HEK293 (cell line): ENCODE results near the gene OR10P1.

Experiments used
- CTCF ChIA-PET: fragments of 350-600 bp; formaldehyde crosslinking; extraction: SDS; loops from one replicate; lab custom pipeline; 2021; ENCODE audit warnings: antibody characterized with exemption; lab: Yijun Ruan, JAX
- POLR2A ChIA-PET: fragments of 300-600 bp; formaldehyde crosslinking; extraction: SDS; loops from one replicate; lab custom pipeline; 2020; ENCODE audit warnings: antibody characterized with exemption, inconsistent platforms; lab: Yijun Ruan, JAX
- H3K27ac ChIP-seq: fragments of 200-500 bp; sonication (Bioruptor generic); 2 replicates; pipeline ENCODE4 v1.5.1; 2014; ENCODE audit warnings: low read depth, low read length, control low read depth, inconsistent platforms; ENCODE audit errors: extremely low read depth
- H3K36me3 ChIP-seq, 2 experiments: fragments of 200-500 bp in 1 of 2; sonication (Bioruptor generic) in 1 of 2; 1 replicate in 1 of 2; 2 replicates in 1 of 2; pipeline ENCODE4 v1.5.1; 2014 to 2017; ENCODE audit warnings: inconsistent platforms in 2 of 2, low read length in 2 of 2; ENCODE audit not compliant: control insufficient read depth in 2 of 2, insufficient read depth in 1 of 2
- H3K4me1 ChIP-seq: fragments of 200-500 bp; sonication (Bioruptor generic); 2 replicates; pipeline ENCODE4 v1.5.1; 2014; ENCODE audit warnings: mild to moderate bottlenecking, low read length, inconsistent platforms; ENCODE audit not compliant: control insufficient read depth, insufficient read depth
- H3K4me3 ChIP-seq: 2 replicates; pipeline ENCODE4 v1.5.1; 2011; ENCODE audit warnings: low read depth, mild to moderate bottlenecking, control low read depth, low read length, moderate library complexity
- H3K9me3 ChIP-seq: fragments of 200-500 bp; sonication (Bioruptor generic); 2 replicates; pipeline ENCODE4 v1.5.1; 2014; ENCODE audit warnings: low read depth, low read length, inconsistent platforms; ENCODE audit not compliant: control insufficient read depth, insufficient read depth
- GLI2 ChIP-seq: fragments of 450-650 bp; formaldehyde crosslinking; IDR thresholded peaks from 2 replicates; pipeline ENCODE4; 2017; ENCODE audit warnings: missing biosample characterization, missing genetic modification characterization, low read depth, borderline replicate concordance
- HOXD13 ChIP-seq: sonication (generic); formaldehyde crosslinking; IDR thresholded peaks from 2 replicates; pipeline ENCODE4 v1.8.0; 2022; ENCODE audit warnings: missing genetic modification reagents, borderline replicate concordance
- KLF10 ChIP-seq: fragments of 450-650 bp; IDR thresholded peaks from 2 replicates; pipeline ENCODE4 v1.5.1; 2018; ENCODE audit warnings: missing biosample characterization, mild to moderate bottlenecking, missing genetic modification characterization
- KLF9 ChIP-seq: fragments of 450-650 bp; formaldehyde crosslinking; IDR thresholded peaks from 2 replicates; pipeline ENCODE4 v1.5.1; 2016; ENCODE audit warnings: missing biosample characterization, missing genetic modification characterization, low read depth
- MEIS1 ChIP-seq: sonication (generic); formaldehyde crosslinking; IDR thresholded peaks from 2 replicates; pipeline ENCODE4 v1.8.1; 2022; ENCODE audit warnings: missing genetic modification reagents, mild to moderate bottlenecking, borderline replicate concordance
- MZF1 ChIP-seq: fragments of 450-650 bp; formaldehyde crosslinking; IDR thresholded peaks from 2 replicates; pipeline ENCODE4 v1.5.1; 2017; ENCODE audit warnings: missing biosample characterization, missing genetic modification characterization, borderline replicate concordance
- PRDM1 ChIP-seq: fragments of 450-650 bp; formaldehyde crosslinking; IDR thresholded peaks from 2 replicates; pipeline ENCODE4; 2016; ENCODE audit warnings: missing biosample characterization, missing genetic modification characterization
- TRIM28 ChIP-seq: IDR thresholded peaks from 2 replicates; pipeline ENCODE4 v1.6.1; 2011; ENCODE audit warnings: low read length, control low read depth, borderline replicate concordance
- ZNF155 ChIP-seq: fragments of 450-650 bp; formaldehyde crosslinking; IDR thresholded peaks from 2 replicates; pipeline ENCODE4 v1.5.1; 2016; ENCODE audit warnings: missing biosample characterization, missing genetic modification characterization
- ZNF16 ChIP-seq: fragments of 450-650 bp; formaldehyde crosslinking; IDR thresholded peaks from 2 replicates; pipeline ENCODE4 v1.5.1; 2016; ENCODE audit warnings: low read depth, missing biosample characterization, missing genetic modification characterization
- ZNF302 ChIP-seq: fragments of 450-650 bp; formaldehyde crosslinking; IDR thresholded peaks from 2 replicates; pipeline ENCODE4 v1.5.1; 2016; ENCODE audit warnings: missing biosample characterization, missing genetic modification characterization, low read depth
- ZNF311 ChIP-seq: fragments of 450-650 bp; formaldehyde crosslinking; IDR thresholded peaks from 2 replicates; pipeline ENCODE4 v1.5.1; 2017; ENCODE audit warnings: missing biosample characterization, missing genetic modification characterization, borderline replicate concordance
- ZNF350 ChIP-seq: fragments of 450-650 bp; formaldehyde crosslinking; IDR thresholded peaks from 2 replicates; pipeline ENCODE4 v1.5.0; 2017; ENCODE audit warnings: missing biosample characterization, mild to moderate bottlenecking, missing genetic modification characterization
- ZNF404 ChIP-seq: fragments of 450-650 bp; formaldehyde crosslinking; IDR thresholded peaks from 2 replicates; pipeline ENCODE4 v1.5.1; 2017; ENCODE audit warnings: missing biosample characterization, missing genetic modification characterization
- ZNF529 ChIP-seq: fragments of 450-650 bp; formaldehyde crosslinking; IDR thresholded peaks from 2 replicates; pipeline ENCODE4 v1.5.1; 2017; ENCODE audit warnings: missing genetic modification characterization, missing biosample characterization; ENCODE audit not compliant: insufficient replicate concordance
- ZNF544 ChIP-seq: fragments of 450-650 bp; formaldehyde crosslinking; IDR thresholded peaks from 2 replicates; pipeline ENCODE4 v1.5.0; 2017; ENCODE audit warnings: missing biosample characterization, missing genetic modification characterization
- ZNF623 ChIP-seq: fragments of 450-650 bp; formaldehyde crosslinking; IDR thresholded peaks from 2 replicates; pipeline ENCODE4 v1.5.1; 2016; ENCODE audit warnings: missing biosample characterization, missing genetic modification characterization
- ZNF654 ChIP-seq: fragments of 450-650 bp; formaldehyde crosslinking; IDR thresholded peaks from 2 replicates; pipeline ENCODE4 v1.5.1; 2016; ENCODE audit warnings: low read depth, missing biosample characterization, missing genetic modification characterization
- ZNF707 ChIP-seq: fragments of 450-650 bp; formaldehyde crosslinking; IDR thresholded peaks from 2 replicates; pipeline ENCODE4 v1.5.1; 2016; ENCODE audit warnings: missing biosample characterization, missing genetic modification characterization
- ZNF777 ChIP-seq: fragments of 450-650 bp; formaldehyde crosslinking; IDR thresholded peaks from 2 replicates; pipeline ENCODE4 v1.5.1; 2017; ENCODE audit warnings: missing biosample characterization, missing genetic modification characterization, borderline replicate concordance
- ZNF785 ChIP-seq: fragments of 450-650 bp; formaldehyde crosslinking; IDR thresholded peaks from 2 replicates; pipeline ENCODE4 v1.5.1; 2016; ENCODE audit warnings: missing biosample characterization, missing genetic modification characterization
- ZNF791 ChIP-seq: fragments of 450-650 bp; formaldehyde crosslinking; IDR thresholded peaks from 2 replicates; pipeline ENCODE4 v1.5.1; 2016; ENCODE audit warnings: missing biosample characterization, missing genetic modification characterization
- ZNF830 ChIP-seq: fragments of 450-650 bp; IDR thresholded peaks from 2 replicates; pipeline ENCODE4 v1.5.0; 2018; ENCODE audit warnings: missing biosample characterization, missing genetic modification characterization, low read depth, mild to moderate bottlenecking, moderate library complexity
- ZNF837 ChIP-seq: fragments of 450-650 bp; formaldehyde crosslinking; IDR thresholded peaks from 2 replicates; pipeline ENCODE4 v1.5.1; 2016; ENCODE audit warnings: missing biosample characterization, missing genetic modification characterization
- TF ChIP-seq, protein P1 (sequence below): fragments of 450-650 bp; formaldehyde crosslinking; conservative IDR thresholded peaks from 2 replicates; pipeline ENCODE4 v1.5.1; 2016; ENCODE audit warnings: low read depth, missing biosample characterization, missing genetic modification characterization

OR10P1 gene

DNA sequence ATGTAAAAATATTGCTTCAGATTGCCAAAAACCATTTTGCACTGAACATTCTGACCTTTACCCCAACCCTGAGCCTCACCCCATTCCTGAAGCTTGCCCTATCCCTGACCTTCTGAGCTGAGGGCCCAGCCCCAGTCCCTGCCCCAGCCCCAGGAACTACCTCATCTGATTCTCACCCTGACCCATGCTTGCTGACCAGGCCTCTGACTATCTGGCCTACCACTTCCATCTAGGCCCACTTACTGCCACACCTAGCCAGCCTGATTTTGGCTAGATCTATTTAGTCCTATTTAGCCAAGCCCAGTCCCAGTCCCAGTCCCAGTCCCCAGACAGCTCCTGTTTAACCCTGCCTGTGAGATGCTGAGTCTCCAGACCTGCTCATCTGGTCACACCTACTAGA is 33.6 kb downstream of the OR10P1 start (continued):
- TF ChIP-seq, protein P1, sequence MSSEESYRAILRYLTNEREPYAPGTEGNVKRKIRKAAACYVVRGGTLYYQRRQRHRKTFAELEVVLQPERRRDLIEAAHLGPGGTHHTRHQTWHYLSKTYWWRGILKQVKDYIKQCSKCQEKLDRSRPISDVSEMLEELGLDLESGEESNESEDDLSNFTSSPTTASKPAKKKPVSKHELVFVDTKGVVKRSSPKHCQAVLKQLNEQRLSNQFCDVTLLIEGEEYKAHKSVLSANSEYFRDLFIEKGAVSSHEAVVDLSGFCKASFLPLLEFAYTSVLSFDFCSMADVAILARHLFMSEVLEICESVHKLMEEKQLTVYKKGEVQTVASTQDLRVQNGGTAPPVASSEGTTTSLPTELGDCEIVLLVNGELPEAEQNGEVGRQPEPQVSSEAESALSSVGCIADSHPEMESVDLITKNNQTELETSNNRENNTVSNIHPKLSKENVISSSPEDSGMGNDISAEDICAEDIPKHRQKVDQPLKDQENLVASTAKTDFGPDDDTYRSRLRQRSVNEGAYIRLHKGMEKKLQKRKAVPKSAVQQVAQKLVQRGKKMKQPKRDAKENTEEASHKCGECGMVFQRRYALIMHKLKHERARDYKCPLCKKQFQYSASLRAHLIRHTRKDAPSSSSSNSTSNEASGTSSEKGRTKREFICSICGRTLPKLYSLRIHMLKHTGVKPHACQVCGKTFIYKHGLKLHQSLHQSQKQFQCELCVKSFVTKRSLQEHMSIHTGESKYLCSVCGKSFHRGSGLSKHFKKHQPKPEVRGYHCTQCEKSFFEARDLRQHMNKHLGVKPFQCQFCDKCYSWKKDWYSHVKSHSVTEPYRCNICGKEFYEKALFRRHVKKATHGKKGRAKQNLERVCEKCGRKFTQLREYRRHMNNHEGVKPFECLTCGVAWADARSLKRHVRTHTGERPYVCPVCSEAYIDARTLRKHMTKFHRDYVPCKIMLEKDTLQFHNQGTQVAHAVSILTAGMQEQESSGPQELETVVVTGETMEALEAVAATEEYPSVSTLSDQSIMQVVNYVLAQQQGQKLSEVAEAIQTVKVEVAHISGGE (tag by site-specific recombination) = no peak
- no peak for TF ChIP-seq KLF9 (tag by site-specific recombination)
- TF ChIP-seq ZNF654 (tag by site-specific recombination) = no peak
- TF ChIP-seq ZNF155 = no peak
- no peak for TF ChIP-seq ZNF529 (tag by site-specific recombination)

DNA sequence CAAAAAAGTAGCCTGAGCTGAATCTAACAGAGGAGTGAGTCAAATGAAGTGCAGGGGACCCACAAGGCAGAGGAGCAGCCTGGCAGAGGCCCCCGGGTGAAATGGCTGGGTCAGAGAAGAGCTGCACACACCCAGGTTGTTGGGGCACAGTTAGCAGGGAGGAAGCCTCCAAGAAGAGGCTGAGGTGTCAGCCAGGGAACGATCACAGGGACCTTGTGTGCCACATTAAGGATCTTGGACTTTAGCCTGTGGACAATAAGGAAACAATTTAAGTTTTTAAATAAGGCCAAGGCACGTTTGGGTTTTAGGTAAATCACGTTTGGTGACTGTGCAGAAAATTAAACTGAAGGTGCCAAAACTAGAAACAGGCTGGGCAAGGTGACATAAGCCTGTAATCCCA is 35.1 kb downstream of the OR10P1 start:
- POLR2A ChIA-PET = no interaction called here
- Histone ChIP-seq H3K9me3 (no peaks in the 10 kb centered on the region), H3K4me1 (no peaks in the 10 kb centered on the region), H3K27ac (no peak overlapping the region), H3K36me3 (no peaks in the 10 kb centered on the region), H3K4me3 (no peak overlapping the region)
- CTCF ChIA-PET = interaction anchor here (0.6 to 1.9 kb wide), 2 partner anchors 10 to 351 kb away, joined by 3 to 7 read pairs; a partner anchor contains a TSS
- TF ChIP-seq ZNF777 (tag by site-specific recombination) = no peak
- TF ChIP-seq KLF10 (tag by site-specific recombination) = no peak
- no peak for TF ChIP-seq ZNF311
- TF ChIP-seq ZNF837 (tag by site-specific recombination) = no peak
- no peak for TF ChIP-seq ZNF654 (tag by site-specific recombination)
- no peak for TF ChIP-seq MEIS1 (CRISPR knock-in tag)
- no peak for TF ChIP-seq ZNF155
- TF ChIP-seq ZNF785 (tag by site-specific recombination) = no peak

DNA sequence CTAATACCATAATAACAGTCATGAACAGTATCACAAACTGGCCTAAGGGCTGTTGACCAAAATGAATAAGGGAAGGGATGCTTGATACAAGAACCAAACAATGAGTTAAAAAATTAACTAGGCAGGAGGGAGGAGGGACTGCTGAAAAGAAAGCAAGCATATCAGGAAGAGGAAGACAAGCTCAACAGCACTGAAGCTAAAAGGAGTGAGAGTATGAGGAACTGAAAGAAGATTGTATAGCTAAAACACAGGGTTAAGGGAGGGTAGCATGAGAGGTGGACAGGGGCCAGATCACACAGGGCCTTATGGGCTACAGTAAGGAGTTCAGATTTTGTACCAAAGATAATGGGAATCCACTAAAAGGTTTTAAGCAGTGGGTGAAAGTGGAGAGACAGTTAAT is 36.9 kb downstream of the OR10P1 start:
- Histone ChIP-seq H3K4me1 (no peaks in the 10 kb centered on the region), H3K36me3 (no peaks in the 10 kb centered on the region), H3K9me3 (no peaks in the 10 kb centered on the region), H3K27ac (no peak overlapping the region), H3K4me3 (no peak overlapping the region)
- CTCF ChIA-PET = interaction anchor here (1.0 to 1.5 kb wide), 3 partner anchors 9 to 27 kb away, joined by 3 to 7 read pairs (median 5); no protein-coding TSS in a partner anchor
- POLR2A ChIA-PET = no interaction called here
- TF ChIP-seq ZNF16 (tag by site-specific recombination) (no peak), PRDM1 (tag by site-specific recombination) (no peak), TRIM28 (no peak), MZF1 (tag by site-specific recombination) (no peak), ZNF404 (tag by site-specific recombination) (no peak), ZNF623 (tag by site-specific recombination) (no peak), ZNF830 (no peak), ZNF350 (tag by site-specific recombination) (no peak), KLF9 (tag by site-specific recombination) (no peak), ZNF707 (tag by site-specific recombination) (no peak), ZNF302 (no peak), ZNF791 (tag by site-specific recombination) (no peak), HOXD13 (no peak), ZNF544 (tag by site-specific recombination) (no peak), GLI2 (no peak), MEIS1 (CRISPR knock-in tag) (no peak)
